Measurements from ENCODE around the gene SERPINB6. TPM values are rescaled to one million over a fixed set of nuclear protein-coding genes. Genes with fewer than 3 reads are reported as not detected.

SERPINB6 gene
- total and polyA plus RNA-seq, 8 donors = 79.1 to 281 (median 156) TPM

DNA sequence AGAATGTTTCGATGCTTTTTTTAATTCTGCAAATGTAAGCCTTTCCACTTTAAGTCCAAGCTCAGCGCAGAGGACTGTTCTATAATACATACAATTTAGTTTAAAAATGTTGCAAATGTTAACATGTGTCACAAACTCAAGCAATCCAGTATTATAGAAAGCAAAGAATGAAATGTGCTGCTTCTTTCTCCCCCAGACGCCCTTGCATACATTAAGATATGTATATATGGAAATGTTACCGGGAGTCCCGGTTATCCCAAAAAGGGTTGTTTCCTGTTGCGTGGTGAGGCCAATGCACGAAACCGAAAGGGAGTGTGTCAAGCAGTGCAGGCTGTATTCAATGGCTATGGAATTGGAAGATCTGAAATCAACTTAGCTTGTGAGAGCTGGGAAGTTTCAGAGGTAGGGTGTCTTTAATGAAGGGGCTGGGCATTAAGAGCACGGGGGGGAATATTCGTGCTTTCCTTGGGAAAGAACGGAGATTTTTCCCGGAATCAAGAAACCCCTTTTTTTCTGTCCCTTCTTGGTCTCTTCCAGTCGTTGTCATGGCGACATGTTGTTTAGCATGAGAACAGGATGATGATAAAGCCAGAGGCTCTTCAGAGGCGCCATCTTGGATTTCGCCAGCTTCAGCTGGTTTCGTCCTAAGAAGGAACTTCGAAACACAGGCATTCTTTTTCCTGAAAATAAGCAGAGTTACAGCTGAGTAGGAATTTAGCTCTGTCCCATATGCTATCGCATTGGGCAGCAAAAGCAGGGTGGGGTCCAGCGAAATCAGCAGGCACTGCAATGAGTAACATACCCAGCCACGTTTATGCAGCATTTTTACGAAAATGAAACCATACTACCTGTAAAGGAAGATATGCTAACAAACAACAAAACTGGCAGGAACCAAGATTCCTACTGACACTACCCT lies 18.2 kb upstream of the SERPINB6 start:
- WGBS, 5 donors = 0 to 1% (median 0%) methylated on average over 22 of the region's 22 CpGs

DNA sequence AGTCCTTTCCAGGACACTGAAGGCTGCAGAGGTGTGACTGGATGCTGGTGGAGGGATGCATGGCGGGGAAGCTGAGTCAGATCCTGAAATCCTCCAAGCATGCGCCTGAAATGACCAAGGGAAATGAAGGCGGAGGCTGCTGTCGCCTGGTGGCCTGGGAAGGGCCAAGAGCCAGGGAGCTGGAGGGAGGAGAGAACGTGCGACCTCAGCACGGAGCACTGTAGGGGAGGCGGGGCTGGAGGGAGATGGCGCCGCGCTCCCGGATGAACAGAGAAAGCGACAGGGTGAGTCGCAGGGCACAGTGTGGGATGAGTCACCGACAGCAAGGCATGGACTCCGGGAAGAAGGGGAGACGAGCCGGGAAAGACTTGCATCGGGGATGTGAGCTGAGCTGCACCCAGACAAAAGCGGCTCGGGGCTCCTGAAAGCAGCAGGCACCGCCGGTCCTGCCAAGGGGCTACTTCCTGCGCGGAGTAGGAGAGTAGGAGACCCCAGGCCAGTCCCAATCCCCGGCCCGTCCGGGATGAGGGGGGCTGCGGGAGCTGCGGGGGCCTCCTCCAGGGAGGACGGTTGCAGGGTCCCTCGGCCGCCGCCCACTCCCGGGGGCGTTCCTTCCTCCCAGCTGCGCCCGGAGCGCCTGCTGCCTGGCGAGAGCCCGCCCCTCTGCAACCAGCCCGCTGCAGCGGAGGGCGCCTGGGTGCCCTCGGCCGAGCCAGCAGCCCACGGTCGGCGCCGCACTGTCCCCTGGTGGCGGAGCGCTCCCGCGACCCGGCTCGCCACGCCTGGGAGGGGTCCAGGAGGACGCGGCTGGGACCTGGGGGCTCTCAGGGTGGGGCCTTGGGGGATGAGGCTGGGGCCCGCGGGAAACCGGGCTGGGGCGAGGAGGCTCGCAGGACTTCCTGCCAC lies 17.3 kb upstream of the SERPINB6 start:
- TF ChIP-seq, protein P1, sequence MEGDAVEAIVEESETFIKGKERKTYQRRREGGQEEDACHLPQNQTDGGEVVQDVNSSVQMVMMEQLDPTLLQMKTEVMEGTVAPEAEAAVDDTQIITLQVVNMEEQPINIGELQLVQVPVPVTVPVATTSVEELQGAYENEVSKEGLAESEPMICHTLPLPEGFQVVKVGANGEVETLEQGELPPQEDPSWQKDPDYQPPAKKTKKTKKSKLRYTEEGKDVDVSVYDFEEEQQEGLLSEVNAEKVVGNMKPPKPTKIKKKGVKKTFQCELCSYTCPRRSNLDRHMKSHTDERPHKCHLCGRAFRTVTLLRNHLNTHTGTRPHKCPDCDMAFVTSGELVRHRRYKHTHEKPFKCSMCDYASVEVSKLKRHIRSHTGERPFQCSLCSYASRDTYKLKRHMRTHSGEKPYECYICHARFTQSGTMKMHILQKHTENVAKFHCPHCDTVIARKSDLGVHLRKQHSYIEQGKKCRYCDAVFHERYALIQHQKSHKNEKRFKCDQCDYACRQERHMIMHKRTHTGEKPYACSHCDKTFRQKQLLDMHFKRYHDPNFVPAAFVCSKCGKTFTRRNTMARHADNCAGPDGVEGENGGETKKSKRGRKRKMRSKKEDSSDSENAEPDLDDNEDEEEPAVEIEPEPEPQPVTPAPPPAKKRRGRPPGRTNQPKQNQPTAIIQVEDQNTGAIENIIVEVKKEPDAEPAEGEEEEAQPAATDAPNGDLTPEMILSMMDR (IDR thresholded peaks at IDR 0.05) = peak in 5 of 7 experiments; percentile 61 to 92 (median 90)
- TF ChIP-seq EP300 (IDR thresholded peaks at IDR 0.05) = no peak
- peak; percentile 33 to 91 (median 74) for TF ChIP-seq POLR2AphosphoS5 (IDR thresholded peaks at IDR 0.05)
- TF ChIP-seq POLR2A (IDR thresholded peaks at IDR 0.05) = peak in 1 of 4 donors; percentile 12
- H3K4me3 ChIP-seq = peak overlapping the region; percentile 78 to 86 (median 84)
- WGBS, 5 donors = 0 to 1% (median 0%) methylated on average over 35 to 64 of the region's 64 CpGs
- peaks cover 19 to 53% (median 41%) of the 10 kb centered on the region in 4 donors for H3K4me1 ChIP-seq
- intact Hi-C loops (cut with DNase I; ENCODE audit: low total_unique reads) = loop anchor here (5.0 kb wide), 1 partner anchor 36 kb away; no protein-coding TSS in a partner anchor
- H3K27ac ChIP-seq = peak overlapping the region; percentile 92 to 100 (median 98)
- no peaks in the 10 kb centered on the region for H3K9me3 ChIP-seq
- H3K27me3 ChIP-seq = no peaks in the 10 kb centered on the region
- no peaks in the 10 kb centered on the region for H3K36me3 ChIP-seq
- DNase-seq = peak; percentile 88 to 96

More for the DNA sequence above, 18.2 kb upstream of the SERPINB6 start:
- no peaks in the 10 kb centered on the region for H3K36me3 ChIP-seq
- H3K4me1 ChIP-seq = peaks cover 19 to 52% (median 41%) of the 10 kb centered on the region in 4 donors
- peak; percentile 86 to 98 for DNase-seq
- H3K4me3 ChIP-seq = peak overlapping the region; percentile 78 to 86 (median 84)
- peak overlapping the region; percentile 92 to 100 (median 98) for H3K27ac ChIP-seq
- no peaks in the 10 kb centered on the region for H3K27me3 ChIP-seq
- intact Hi-C loops (cut with DNase I; ENCODE audit: low total_unique reads) = loop anchor here (5.0 kb wide), 1 partner anchor 37 kb away; no protein-coding TSS in a partner anchor
- no peaks in the 10 kb centered on the region for H3K9me3 ChIP-seq
- TF ChIP-seq EP300 (IDR thresholded peaks at IDR 0.05) = no peak
- peak; percentile 73 to 90 (median 90) for TF ChIP-seq POLR2AphosphoS5 (IDR thresholded peaks at IDR 0.05)

DNA sequence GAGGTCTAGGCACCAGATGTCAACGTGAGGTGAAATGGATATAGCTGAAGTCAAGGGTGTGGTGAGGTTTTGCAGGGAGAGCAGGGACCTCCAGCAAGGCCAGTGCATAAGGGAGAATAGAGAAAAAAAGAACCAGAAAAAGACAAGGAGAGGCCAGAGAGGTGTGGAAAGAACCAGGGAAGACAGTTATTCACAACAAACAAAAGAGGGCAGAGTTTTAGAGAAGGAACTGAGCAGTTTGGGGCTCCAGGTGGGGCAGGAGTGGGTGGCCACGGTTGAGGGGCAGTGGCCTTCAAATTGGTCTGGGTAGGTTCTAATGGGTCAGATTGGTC lies 16.7 kb upstream of the SERPINB6 start:
- intact Hi-C loops (cut with DNase I; ENCODE audit: low total_unique reads) = loop anchor here (5.0 kb wide), 1 partner anchor 36 kb away; no protein-coding TSS in a partner anchor
- H3K27me3 ChIP-seq = no peaks in the 10 kb centered on the region
- H3K9me3 ChIP-seq = no peaks in the 10 kb centered on the region
- H3K4me3 ChIP-seq = peak overlapping the region; percentile 78 to 86 (median 84)
- H3K36me3 ChIP-seq = no peaks in the 10 kb centered on the region
- no peak for TF ChIP-seq POLR2A (IDR thresholded peaks at IDR 0.05)
- TF ChIP-seq, protein P1 (IDR thresholded peaks at IDR 0.05) = no peak
- TF ChIP-seq POLR2AphosphoS5 (IDR thresholded peaks at IDR 0.05) = no peak
- TF ChIP-seq EP300 (IDR thresholded peaks at IDR 0.05) = no peak
- no peak for DNase-seq
- peaks cover 19 to 55% (median 41%) of the 10 kb centered on the region in 4 donors for H3K4me1 ChIP-seq
- peak overlapping the region; percentile 92 to 100 (median 98) for H3K27ac ChIP-seq
- 13 to 25% (median 17%) methylated on average over 2 of the region's 2 CpGs for WGBS, 5 donors

- intact Hi-C loops (cut with DNase I; ENCODE audit: low total_unique reads) = loop anchor here (5.0 kb wide), 1 partner anchor 34 kb away; no protein-coding TSS in a partner anchor
- TF ChIP-seq EP300 (IDR thresholded peaks at IDR 0.05) = no peak
- no peak for TF ChIP-seq POLR2AphosphoS5 (IDR thresholded peaks at IDR 0.05)
- TF ChIP-seq, protein P1 (IDR thresholded peaks at IDR 0.05) = no peak
- no peak for TF ChIP-seq POLR2A (IDR thresholded peaks at IDR 0.05)
- no peaks in the 10 kb centered on the region for H3K36me3 ChIP-seq
- no peaks in the 10 kb centered on the region for H3K27me3 ChIP-seq
- H3K27ac ChIP-seq = peak overlapping the region; percentile 28 to 100 (median 94)
- H3K4me1 ChIP-seq = peaks cover 30 to 68% (median 45%) of the 10 kb centered on the region in 4 donors
- 36 to 53% (median 46%) methylated on average over 4 of the region's 4 CpGs for WGBS, 5 donors
- no peak overlapping the region for H3K4me3 ChIP-seq
- no peaks in the 10 kb centered on the region for H3K9me3 ChIP-seq
- DNase-seq = peak in 1 of 2 donors; percentile 77
These were observed 15.4 kb upstream of the SERPINB6 start for GRCh38 chr6:2986722-2987221.

Measured in stomach (tissue), 9 donors.